Panc1 (cell line): ENCODE measurements around the gene MAML3. TPM values are rescaled to one million over a fixed set of nuclear protein-coding genes. Genes with fewer than 3 reads are reported as not detected.

Experiments used
- ATAC-seq: fragments of 200-7000 bp; cut with Tn5 transposase; 2 replicates; pipeline ENCODE4 v1.9.1; 2020; ENCODE audit warnings: mild to moderate bottlenecking, moderate library complexity
- BruUV-seq: library from RNA; stranded (reverse); fragments of 400-500 nt; replicated peaks from 2 replicates; lab custom pipeline; 2021; lab: Mats Ljungman, UMichigan
- CTCF ChIA-PET: fragments of 300-600 bp; sonication (Branson Sonifier 250); formaldehyde crosslinking; loops from one replicate; lab custom pipeline; 2022; ENCODE audit warnings: antibody characterized with exemption; lab: Charles Lee
- POLR2A ChIA-PET: fragments of 300-600 bp; sonication (Branson Sonifier 250); formaldehyde crosslinking; loops from one replicate; lab custom pipeline; 2022; ENCODE audit warnings: antibody characterized with exemption; lab: Charles Lee
- DNase-seq: peaks from one replicate; pipeline ENCODE4 v3.0.0-alpha.2; 2010; ENCODE audit warnings: low read depth, low spot score
- H3K27ac ChIP-seq: 2 replicates; pipeline ENCODE4 v1.5.1; 2011; ENCODE audit warnings: mild to moderate bottlenecking, low read length, inconsistent platforms
- H3K27me3 ChIP-seq: fragments of 200-500 bp; sonication (Bioruptor generic); 2 replicates; pipeline ENCODE4 v1.6.0; 2014; ENCODE audit warnings: low read length, inconsistent platforms; ENCODE audit not compliant: control insufficient read depth, insufficient read depth
- H3K36me3 ChIP-seq: fragments of 200-500 bp; sonication (Bioruptor generic); 2 replicates; pipeline ENCODE4 v1.5.1; 2014; ENCODE audit warnings: inconsistent platforms, mild to moderate bottlenecking, low read length, moderate library complexity; ENCODE audit not compliant: control insufficient read depth, insufficient read depth
- H3K4me1 ChIP-seq: 2 replicates; pipeline ENCODE4 v1.5.1; 2011; ENCODE audit warnings: inconsistent platforms, mild to moderate bottlenecking, low read length, moderate library complexity; ENCODE audit not compliant: control insufficient read depth, insufficient read depth
- H3K4me3 ChIP-seq, 2 experiments: 2 replicates each; pipeline ENCODE4 v1.5.1; 2011 to 2012; ENCODE audit warnings: low read depth in 2 of 2, low read length in 2 of 2, mild to moderate bottlenecking in 2 of 2, inconsistent platforms in 1 of 2, moderate library complexity in 1 of 2
- H3K9me3 ChIP-seq: fragments of 200-500 bp; sonication (Bioruptor generic); 2 replicates; pipeline ENCODE4 v1.5.1; 2014; ENCODE audit warnings: low read depth, mild to moderate bottlenecking, inconsistent platforms, low read length, moderate library complexity; ENCODE audit not compliant: control insufficient read depth, insufficient read depth
- CTCF ChIP-seq: fragments of 450-650 bp; IDR thresholded peaks from 2 replicates; pipeline ENCODE4 v1.5.1; 2017; ENCODE audit warnings: mild to moderate bottlenecking
- POLR2AphosphoS5 ChIP-seq: IDR thresholded peaks from 2 replicates; pipeline ENCODE4 v1.6.1; 2012; ENCODE audit warnings: mild to moderate bottlenecking, low read depth, low read length, moderate library complexity
- REST ChIP-seq, 2 experiments: IDR thresholded peaks; 2 replicates each; pipeline ENCODE4 v1.6.1; 2011 to 2012; ENCODE audit warnings: low read depth in 2 of 2, control low read depth in 1 of 2, low read length in 1 of 2, mild to moderate bottlenecking in 1 of 2, moderate library complexity in 1 of 2; ENCODE audit not compliant: insufficient read depth in 1 of 2
- SIN3A ChIP-seq: IDR thresholded peaks from 2 replicates; pipeline ENCODE4 v1.6.1; 2012; ENCODE audit warnings: low read depth, mild to moderate bottlenecking, low read length, moderate library complexity, borderline replicate concordance; ENCODE audit not compliant: insufficient read depth
- TCF7L2 ChIP-seq: IDR thresholded peaks from 2 replicates; pipeline ENCODE4 v1.6.1; 2011; ENCODE audit warnings: mild to moderate bottlenecking, low read depth, low read length, inconsistent platforms
- in situ Hi-C: cut with HindIII; loops from 2 replicates; pipeline ENCODE4 v1.10.0; 2016; ENCODE audit warnings: low sequenced_read_pairs, low pct_unique_long_range_greater_than_20kb
- intact Hi-C: fragments of 100-400 bp; cut with micrococcal nuclease; formaldehyde crosslinking; loops from one replicate; pipeline ENCODE4 v1.10.0; 2022; ENCODE audit not compliant: unreplicated experiment
- total RNA-seq: library from RNA; stranded (reverse); gene quantifications from one replicate; pipeline ENCODE4 v1.2.1, GENCODE V29; 2021; ENCODE audit not compliant: unreplicated experiment

The MAML3 gene
- total RNA-seq, 1 experiment from 2014 or later: 7.7 TPM

- CTCF ChIA-PET: no interaction called here
- no peak overlapping the region for H3K27ac ChIP-seq
- intact Hi-C loops: no loop called here
- H3K27me3 ChIP-seq: no peaks in the 10 kb centered on the region
- POLR2A ChIA-PET: interaction anchor here (0.7 kb wide), 1 partner anchor 573 kb away, joined by 4 read pairs; no protein-coding TSS in a partner anchor
- no TSS peak for BruUV-seq
- H3K4me3 ChIP-seq: no peak overlapping the region
- H3K9me3 ChIP-seq: no peaks in the 10 kb centered on the region
- in situ Hi-C loops: no loop called here
- peaks cover 5% of the 10 kb centered on the region; the same call in 1 of the 2 replicates for H3K4me1 ChIP-seq
- TF ChIP-seq POLR2AphosphoS5 (no peak), SIN3A (no peak), CTCF (no peak), TCF7L2 (no peak), REST (IDR thresholded peaks at IDR 0.05; ENCODE audit: insufficient read depth in 1 of 2, low read depth in 2 of 2, low read length in 1 of 2) (no peak)
- ATAC-seq: no peak
- no peaks in the 10 kb centered on the region for H3K36me3 ChIP-seq
- no peak for DNase-seq
Measured at GRCh38 chr4:139740121-139740520, 413.9 kb downstream of the MAML3 start.

DNA sequence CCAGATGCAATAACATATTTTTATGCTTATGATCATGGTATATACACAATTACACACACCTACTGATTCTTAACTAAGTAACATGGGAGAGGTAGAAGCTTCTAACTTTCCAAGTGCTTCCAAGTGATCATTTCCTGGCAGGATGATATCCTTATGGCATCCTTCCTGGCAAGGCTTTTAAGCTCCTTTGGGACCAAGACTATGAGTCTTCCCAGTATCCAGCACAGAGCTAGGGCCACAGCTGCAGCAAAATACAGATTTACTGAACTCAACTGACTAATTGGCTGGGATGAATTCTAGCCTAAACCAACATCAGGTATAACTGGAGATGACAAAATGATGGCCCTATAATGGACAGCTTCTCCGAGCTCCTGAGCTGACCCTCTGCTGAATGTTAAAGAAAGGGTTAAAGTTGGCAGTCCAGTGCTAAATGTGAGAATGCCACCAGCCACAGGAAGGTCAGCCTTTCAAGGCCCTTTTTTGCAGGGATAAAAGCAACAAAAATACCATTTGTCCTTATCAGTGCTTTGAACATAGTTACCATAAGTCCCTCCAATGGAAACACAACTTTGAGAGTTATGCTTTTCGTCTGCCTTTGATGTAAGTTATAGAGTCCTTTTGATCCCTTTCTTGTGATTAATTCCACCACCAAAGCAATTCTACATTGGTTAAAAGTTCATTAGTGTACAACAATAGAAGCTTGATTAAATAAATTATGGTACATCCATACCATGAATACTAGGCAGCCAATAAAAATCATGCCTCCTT lies 415.0 kb downstream of the MAML3 start:
- TF ChIP-seq CTCF: no peak
- TF ChIP-seq POLR2AphosphoS5: no peak
- TF ChIP-seq SIN3A: no peak
- no peak for TF ChIP-seq TCF7L2
- no peak for TF ChIP-seq REST (IDR thresholded peaks at IDR 0.05; ENCODE audit: insufficient read depth in 1 of 2, low read depth in 2 of 2, low read length in 1 of 2)
- intact Hi-C loops (loop anchor here (10.0 kb wide), 3 partner anchors 276 to 526 kb away; partner anchors contain the start of gene MAML3), in situ Hi-C loops (no loop called here)
- POLR2A ChIA-PET: no interaction called here
- no peak for ATAC-seq
- no peak overlapping the region for H3K27ac ChIP-seq
- no peaks in the 10 kb centered on the region for H3K27me3 ChIP-seq
- peaks cover 4% of the 10 kb centered on the region for H3K4me1 ChIP-seq
- no peaks in the 10 kb centered on the region for H3K36me3 ChIP-seq
- DNase-seq: no peak
- H3K4me3 ChIP-seq: no peak overlapping the region
- CTCF ChIA-PET: interaction anchor here (0.5 kb wide), 1 partner anchor 354 kb away, joined by 5 read pairs; no protein-coding TSS in a partner anchor
- no peaks in the 10 kb centered on the region for H3K9me3 ChIP-seq
- BruUV-seq: no TSS peak
